AG09319 (cell line): ENCODE data around the gene RAB3A.
"Not testable (repeated sequence)": the region's sequence is repeated elsewhere in the genome, so short reads cannot be mapped to it uniquely, and the experiment has no call there.

Experiments used
- DNase-seq: peaks from one replicate; pipeline ENCODE4 v3.0.0-alpha.2; 2010; ENCODE audit warnings: low read depth; ENCODE audit errors: extremely low read depth
- CTCF ChIP-seq: IDR thresholded peaks from 2 replicates; pipeline ENCODE4 v1.5.1; 2011; ENCODE audit warnings: low read depth, mild to moderate bottlenecking, inconsistent platforms, low read length, moderate library complexity

The RAB3A gene

DNA sequence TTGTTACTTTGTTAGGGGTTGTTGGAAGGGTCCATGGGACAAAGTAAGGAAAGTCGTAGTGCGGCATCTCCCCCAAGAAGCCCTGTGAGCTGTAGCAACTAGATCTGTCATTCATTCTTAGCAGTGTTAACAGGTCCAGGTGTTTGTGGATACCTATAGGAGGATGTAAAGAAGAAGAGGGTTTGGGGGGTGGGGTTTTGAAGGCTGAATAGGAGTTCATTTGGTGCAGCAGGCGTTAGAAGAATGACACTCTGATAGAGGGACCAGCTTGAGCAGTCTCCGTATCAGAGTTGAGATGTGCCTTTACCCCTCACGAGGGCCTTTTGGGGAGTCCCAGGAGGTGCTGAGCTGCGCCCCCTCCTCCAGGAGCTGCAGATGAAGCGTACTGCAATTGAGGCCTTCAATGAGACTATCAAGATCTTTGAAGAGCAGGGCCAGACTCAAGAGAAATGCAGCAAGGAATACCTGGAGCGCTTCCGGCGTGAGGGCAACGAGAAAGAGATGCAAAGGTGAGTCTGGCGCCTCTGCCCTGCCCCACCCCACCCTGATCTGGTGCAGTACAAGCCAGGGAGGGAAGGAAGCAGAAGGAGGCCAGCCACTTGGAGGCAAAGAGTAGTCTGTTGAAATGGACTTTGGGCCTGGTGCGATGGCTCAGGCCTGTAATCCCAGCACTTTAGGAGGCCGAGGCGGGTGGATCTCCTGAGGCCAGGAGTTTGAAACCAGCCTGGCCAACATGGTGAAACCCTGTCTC lies 37.9 kb downstream of the RAB3A start:
- no peak for TF ChIP-seq CTCF
- no peak for DNase-seq

- no peak for TF ChIP-seq CTCF
- no peak for DNase-seq
Measured at GRCh38 chr19:18164072-18164471, 39.8 kb downstream of the RAB3A start.

GRCh38 chr19:18161636-18162002 lies 42.2 kb downstream of the RAB3A start:
- no peak for TF ChIP-seq CTCF
- no peak for DNase-seq

- peak; percentile 19 for DNase-seq
- peak; percentile 22 for TF ChIP-seq CTCF
Measured at GRCh38 chr19:18160971-18161635, 42.7 kb downstream of the RAB3A start.

GRCh38 chr19:18160493-18160970 lies 43.3 kb downstream of the RAB3A start:
- TF ChIP-seq CTCF = no peak
- DNase-seq = no peak

- no peak for DNase-seq
- TF ChIP-seq CTCF = no peak
Measured at GRCh38 chr19:18159810-18160209, 44.0 kb downstream of the RAB3A start.

- DNase-seq = not testable (repeated sequence)
Measured at GRCh38 chr19:18159059-18159616, 44.7 kb downstream of the RAB3A start.
